LNCAP (cell line): ENCODE data around the gene PLP2.

Experiments
- TF ChIP-seq, protein P1 (sequence below): fragments of 450-650 bp; IDR thresholded peaks from 2 replicates; pipeline ENCODE4 v1.5.1; 2017; ENCODE audit warnings: mild to moderate bottlenecking

The PLP2 gene

DNA sequence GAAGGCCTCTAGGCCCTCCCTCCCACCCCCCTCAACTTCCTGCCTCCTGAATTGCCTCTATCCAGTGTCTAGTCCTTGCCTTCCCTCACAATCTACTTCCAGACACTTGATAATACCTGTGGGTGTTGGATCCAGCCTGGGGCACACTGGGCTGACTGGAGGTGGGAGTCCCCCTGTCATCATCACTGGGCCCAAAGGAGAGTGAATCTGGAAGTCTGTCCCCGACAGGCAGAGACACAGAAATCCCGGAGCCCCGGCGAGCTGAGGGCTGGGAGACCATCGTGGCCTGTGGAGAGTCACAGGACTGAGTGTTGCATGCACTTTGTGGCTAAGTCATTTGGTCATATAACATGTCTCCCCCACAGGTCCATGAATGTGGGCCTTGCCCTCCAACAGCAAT is 36.7 kb downstream of the PLP2 start:
- TF ChIP-seq, protein P1, sequence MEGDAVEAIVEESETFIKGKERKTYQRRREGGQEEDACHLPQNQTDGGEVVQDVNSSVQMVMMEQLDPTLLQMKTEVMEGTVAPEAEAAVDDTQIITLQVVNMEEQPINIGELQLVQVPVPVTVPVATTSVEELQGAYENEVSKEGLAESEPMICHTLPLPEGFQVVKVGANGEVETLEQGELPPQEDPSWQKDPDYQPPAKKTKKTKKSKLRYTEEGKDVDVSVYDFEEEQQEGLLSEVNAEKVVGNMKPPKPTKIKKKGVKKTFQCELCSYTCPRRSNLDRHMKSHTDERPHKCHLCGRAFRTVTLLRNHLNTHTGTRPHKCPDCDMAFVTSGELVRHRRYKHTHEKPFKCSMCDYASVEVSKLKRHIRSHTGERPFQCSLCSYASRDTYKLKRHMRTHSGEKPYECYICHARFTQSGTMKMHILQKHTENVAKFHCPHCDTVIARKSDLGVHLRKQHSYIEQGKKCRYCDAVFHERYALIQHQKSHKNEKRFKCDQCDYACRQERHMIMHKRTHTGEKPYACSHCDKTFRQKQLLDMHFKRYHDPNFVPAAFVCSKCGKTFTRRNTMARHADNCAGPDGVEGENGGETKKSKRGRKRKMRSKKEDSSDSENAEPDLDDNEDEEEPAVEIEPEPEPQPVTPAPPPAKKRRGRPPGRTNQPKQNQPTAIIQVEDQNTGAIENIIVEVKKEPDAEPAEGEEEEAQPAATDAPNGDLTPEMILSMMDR, result no peak

DNA sequence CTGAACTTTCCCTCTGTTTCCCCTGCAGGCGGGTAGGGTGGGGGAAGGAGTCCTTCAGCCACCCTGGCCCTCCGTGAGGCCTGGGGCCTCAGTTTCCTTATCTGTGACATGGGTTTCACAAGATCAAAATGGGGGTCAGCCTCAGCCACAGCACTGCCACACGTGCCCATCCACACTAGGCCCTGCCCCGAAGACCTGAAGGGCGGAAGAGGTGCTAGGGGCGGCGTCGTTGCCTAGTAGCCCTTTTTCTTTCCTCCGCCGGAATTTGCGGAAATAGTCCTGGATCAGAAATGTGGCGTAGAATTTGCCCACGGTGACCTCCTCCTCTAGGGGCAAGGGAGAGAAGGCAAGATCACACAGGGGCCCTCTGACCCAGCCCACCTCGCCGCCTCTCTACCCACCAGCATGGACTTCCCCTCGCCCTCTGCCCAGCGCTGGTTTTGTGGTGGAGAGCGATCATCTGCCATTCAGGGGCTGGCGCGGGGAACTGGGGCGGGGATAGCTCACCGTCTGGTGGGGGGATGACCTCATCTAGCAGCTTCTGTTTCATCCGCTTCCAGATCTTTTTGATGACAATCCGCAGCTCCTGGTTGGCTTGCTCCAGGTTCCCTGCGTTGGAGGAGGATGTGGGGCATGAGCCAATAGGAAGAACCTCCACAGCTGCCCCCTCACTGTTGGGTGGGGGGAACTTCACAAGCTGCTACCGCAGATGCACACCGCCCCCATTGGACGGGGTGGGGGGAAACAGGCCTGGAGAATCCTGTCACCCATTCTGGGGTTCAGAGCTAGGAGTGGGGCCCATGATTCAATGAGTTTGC is 37.9 kb downstream of the PLP2 start:
- TF ChIP-seq, protein P1, result no peak

DNA sequence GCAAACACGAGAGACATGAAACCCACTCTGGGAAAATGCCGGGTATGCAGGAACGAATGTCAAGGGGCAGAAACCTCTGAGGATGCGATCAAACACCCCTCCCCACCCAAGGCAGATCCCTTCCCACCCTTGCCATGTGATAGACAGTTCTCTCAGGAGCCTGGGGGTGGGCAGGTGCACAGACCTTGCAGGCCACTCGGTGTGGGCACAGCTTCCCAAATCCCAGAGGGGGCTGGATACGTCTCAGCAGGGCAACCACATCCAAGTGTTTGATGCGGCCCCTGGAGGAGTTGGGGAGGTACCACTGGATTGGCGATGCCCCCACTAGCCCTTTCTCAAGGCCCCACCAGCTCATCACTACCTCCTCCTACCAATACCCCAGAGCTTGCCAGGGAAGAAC is 38.7 kb downstream of the PLP2 start:
- TF ChIP-seq, protein P1, result no peak

DNA sequence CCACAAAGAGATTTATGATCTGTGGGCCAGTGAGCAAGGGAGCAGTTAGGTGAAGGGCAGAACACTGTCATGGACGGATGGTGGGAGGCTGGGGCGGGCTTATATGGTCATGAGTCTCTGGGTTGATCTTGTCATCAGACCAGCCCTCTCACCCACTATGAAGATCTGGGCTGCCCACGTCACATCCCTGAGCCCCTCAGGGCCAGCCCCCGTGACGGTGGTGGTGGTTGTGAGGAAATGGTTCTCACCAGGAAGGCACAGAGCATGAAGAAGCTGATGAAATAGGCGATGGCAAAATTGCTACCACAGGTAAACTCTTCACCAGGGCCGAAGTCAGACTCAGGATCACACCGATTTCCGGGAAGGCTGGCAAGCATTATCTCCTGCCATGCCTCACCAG is 39.4 kb downstream of the PLP2 start:
- TF ChIP-seq, protein P1, result no peak

DNA sequence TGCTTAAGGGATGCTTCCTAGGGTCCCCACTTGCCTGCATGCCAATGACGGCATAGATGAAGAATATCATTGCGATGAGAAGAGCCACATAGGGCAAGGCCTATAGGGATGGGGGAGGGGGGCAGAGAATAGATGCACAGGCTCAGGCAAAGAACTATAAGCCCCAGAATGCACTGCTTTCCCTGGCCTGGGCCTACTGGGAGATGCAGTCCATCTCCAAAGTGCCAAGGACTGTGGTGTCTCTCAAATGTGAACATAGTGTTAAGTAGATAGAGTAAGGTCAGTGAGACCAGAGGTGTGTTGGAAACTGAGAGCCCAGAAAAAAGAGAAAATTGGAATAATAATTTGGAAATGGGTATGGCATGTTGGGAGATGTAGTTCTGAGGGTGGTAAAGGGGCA is 40.5 kb downstream of the PLP2 start:
- TF ChIP-seq, protein P1, result no peak

DNA sequence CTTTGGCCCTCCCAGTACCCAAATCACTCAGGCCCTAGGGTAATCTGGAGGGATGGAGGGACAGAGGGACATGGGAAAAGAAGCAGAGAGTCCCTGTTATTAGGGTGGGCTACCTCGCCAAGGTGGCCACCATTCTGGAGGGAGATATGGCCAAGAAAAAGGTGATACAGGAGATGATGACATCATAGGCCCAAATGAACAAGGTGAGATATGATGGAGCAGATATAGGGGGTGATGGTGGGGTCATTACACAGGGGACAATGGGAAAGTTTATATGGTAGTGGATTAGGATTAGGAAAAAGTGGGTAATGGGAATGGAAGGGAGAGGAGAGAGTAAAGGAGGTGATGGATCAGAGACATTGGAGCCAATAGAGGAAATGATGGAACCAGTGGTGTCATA is 41.2 kb downstream of the PLP2 start:
- TF ChIP-seq, protein P1, result no peak

DNA sequence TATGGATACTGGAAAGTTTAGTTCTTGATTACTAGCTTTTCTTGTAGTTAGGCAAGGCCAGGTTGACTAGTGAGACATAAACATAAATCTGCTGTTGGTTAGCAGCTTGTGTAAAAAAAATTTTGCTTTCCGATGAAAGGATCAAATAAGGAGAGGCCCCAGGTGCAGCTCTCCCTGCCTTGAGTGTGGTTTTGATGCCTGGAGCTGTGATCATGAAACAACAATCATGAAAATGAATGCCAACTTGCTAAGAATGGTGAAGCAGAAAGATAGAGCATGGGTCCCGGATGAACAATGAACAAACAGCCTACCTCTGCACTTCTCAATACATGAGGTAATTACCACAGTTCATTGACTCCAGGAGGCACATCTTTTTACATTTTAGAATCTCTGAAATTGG is 42.7 kb downstream of the PLP2 start:
- TF ChIP-seq, protein P1, result no peak
